IPS-20b (cell line): ENCODE measurements around the gene CEP131.
"Not testable (repeated sequence)": the region's sequence is repeated elsewhere in the genome, so short reads cannot be mapped to it uniquely, and the experiment has no call there.

Source experiments
- H3K27ac ChIP-seq: one replicate; pipeline ENCODE4 v1.5.1; 2013; ENCODE audit warnings: low read length
- H3K27me3 ChIP-seq: 2 replicates; pipeline ENCODE4 v1.6.1; 2013; ENCODE audit warnings: mild to moderate bottlenecking, low read length, inconsistent platforms; ENCODE audit not compliant: insufficient read depth
- H3K36me3 ChIP-seq: 2 replicates; pipeline ENCODE4 v1.6.1; 2013; ENCODE audit warnings: low read depth, mild to moderate bottlenecking, inconsistent platforms, low read length, moderate library complexity; ENCODE audit not compliant: insufficient read depth
- H3K4me1 ChIP-seq: 2 replicates; pipeline ENCODE4 v1.6.1; 2013; ENCODE audit warnings: mild to moderate bottlenecking, control low read depth, inconsistent platforms, low read length, moderate library complexity; ENCODE audit not compliant: insufficient read depth
- H3K4me3 ChIP-seq: 2 replicates; pipeline ENCODE4 v1.5.1; 2013; ENCODE audit warnings: mild to moderate bottlenecking, low read length, inconsistent platforms
- H3K9ac ChIP-seq: 2 replicates; pipeline ENCODE4 v1.6.1; 2013; ENCODE audit warnings: low read depth, mild to moderate bottlenecking, inconsistent platforms, low read length, moderate library complexity
- H3K9me3 ChIP-seq: 2 replicates; pipeline ENCODE4 v1.6.1; 2013; ENCODE audit warnings: mild to moderate bottlenecking, low read depth, low read length, inconsistent platforms; ENCODE audit not compliant: insufficient read depth

Gene CEP131

GRCh38 chr17:81156866-81157805, 65.6 kb downstream of the CEP131 start:
- H3K4me1 ChIP-seq, result no peaks in the 10 kb centered on the region
- H3K27ac ChIP-seq, result no peak overlapping the region
- no peak overlapping the region for H3K9ac ChIP-seq

GRCh38 chr17:81154961-81155360, 67.8 kb downstream of the CEP131 start:
- Histone ChIP-seq H3K36me3 (no peaks in the 10 kb centered on the region), H3K9me3 (no peaks in the 10 kb centered on the region), H3K4me1 (no peaks in the 10 kb centered on the region), H3K27me3 (no peaks in the 10 kb centered on the region), H3K4me3 (no peak overlapping the region), H3K9ac (no peak overlapping the region), H3K27ac (no peak overlapping the region)

More at GRCh38 chr17:81156866-81157805, 65.6 kb downstream of the CEP131 start:
- no peak overlapping the region for H3K4me3 ChIP-seq
- no peaks in the 10 kb centered on the region for H3K9me3 ChIP-seq
- H3K36me3 ChIP-seq, result no peaks in the 10 kb centered on the region
- no peaks in the 10 kb centered on the region for H3K27me3 ChIP-seq

DNA sequence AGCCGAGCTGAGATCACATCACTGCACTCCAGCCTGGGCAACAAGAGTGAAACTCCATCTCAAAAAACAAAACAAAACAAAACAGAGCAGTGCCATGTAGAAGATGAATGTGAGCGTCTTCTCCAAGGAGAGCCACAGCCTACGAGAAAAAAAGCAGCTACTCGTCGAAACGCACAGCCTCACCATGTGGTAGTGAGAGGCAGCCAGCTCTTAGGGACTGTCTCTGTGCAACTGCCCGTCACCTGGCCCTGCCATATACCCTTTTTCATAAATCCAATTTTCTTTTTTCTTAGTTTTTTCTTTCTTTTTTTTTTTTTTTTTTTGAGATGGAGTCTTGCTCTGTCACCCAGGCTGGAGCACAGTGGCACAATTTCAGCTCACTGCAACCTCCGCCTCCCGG, 68.7 kb downstream of the CEP131 start:
- not testable (repeated sequence) for H3K4me3 ChIP-seq, H3K4me1 ChIP-seq, H3K36me3 ChIP-seq, H3K27me3 ChIP-seq, H3K9ac ChIP-seq, H3K27ac ChIP-seq, H3K9me3 ChIP-seq

GRCh38 chr17:81153340-81153803, 69.4 kb downstream of the CEP131 start:
- H3K27ac ChIP-seq, result no peak overlapping the region
- H3K9ac ChIP-seq, result no peak overlapping the region
- no peak overlapping the region for H3K4me3 ChIP-seq
- no peaks in the 10 kb centered on the region for H3K4me1 ChIP-seq
- H3K36me3 ChIP-seq, result no peaks in the 10 kb centered on the region
- no peaks in the 10 kb centered on the region for H3K9me3 ChIP-seq
- no peaks in the 10 kb centered on the region for H3K27me3 ChIP-seq

DNA sequence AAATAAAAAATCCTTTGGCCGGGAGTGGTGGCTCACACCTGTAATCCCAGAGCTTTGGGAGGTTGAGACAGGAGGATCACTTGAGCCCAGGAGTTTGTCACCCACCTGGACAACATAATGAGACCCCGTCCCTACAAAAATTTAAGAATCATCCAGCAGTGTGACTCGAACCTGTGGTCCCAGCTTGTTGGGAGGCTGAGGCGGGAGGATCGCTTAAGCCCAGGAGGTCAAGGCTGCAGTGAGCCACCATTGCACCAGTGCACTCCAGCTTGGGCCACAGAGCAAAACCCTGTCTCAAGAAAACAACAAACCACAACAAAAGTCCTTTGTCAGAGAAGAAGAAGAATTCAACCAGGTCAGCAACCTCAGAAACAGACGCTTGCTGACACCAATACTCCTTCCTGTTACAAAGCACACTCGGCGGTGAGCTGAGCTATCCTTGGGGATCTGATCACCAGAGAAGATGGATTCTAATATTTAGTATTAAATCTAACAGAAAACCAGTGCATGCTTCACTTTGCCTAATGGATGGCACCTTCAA, 70.4 kb downstream of the CEP131 start:
- no peak overlapping the region for H3K27ac ChIP-seq
- H3K4me3 ChIP-seq, result no peak overlapping the region
- no peaks in the 10 kb centered on the region for H3K36me3 ChIP-seq
- no peaks in the 10 kb centered on the region for H3K4me1 ChIP-seq
- H3K9ac ChIP-seq, result no peak overlapping the region
- H3K27me3 ChIP-seq, result no peaks in the 10 kb centered on the region
- H3K9me3 ChIP-seq, result no peaks in the 10 kb centered on the region

DNA sequence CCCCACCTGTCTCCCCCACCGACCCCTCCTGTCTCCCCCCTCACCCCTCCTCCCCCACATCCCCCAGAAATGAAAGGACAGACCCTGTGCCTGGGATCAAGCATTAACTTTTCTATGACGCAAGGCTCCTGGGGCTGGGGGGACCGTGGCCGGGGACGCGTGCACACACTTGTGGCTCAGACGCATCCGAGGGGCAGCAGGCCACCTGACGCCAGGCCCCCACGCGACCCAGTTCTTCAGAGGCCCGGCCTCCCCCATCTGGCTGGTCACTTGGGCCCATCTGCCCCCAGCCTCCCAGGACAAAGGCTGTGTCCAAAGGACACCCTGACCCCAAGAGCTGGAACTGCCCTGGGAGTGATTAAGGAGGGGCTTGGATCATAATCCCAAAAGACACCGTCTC, 71.5 kb downstream of the CEP131 start:
- Histone ChIP-seq H3K4me1 (no peaks in the 10 kb centered on the region), H3K27ac (no peak overlapping the region), H3K4me3 (no peak overlapping the region), H3K27me3 (no peaks in the 10 kb centered on the region), H3K9me3 (no peaks in the 10 kb centered on the region), H3K9ac (no peak overlapping the region), H3K36me3 (no peaks in the 10 kb centered on the region)

DNA sequence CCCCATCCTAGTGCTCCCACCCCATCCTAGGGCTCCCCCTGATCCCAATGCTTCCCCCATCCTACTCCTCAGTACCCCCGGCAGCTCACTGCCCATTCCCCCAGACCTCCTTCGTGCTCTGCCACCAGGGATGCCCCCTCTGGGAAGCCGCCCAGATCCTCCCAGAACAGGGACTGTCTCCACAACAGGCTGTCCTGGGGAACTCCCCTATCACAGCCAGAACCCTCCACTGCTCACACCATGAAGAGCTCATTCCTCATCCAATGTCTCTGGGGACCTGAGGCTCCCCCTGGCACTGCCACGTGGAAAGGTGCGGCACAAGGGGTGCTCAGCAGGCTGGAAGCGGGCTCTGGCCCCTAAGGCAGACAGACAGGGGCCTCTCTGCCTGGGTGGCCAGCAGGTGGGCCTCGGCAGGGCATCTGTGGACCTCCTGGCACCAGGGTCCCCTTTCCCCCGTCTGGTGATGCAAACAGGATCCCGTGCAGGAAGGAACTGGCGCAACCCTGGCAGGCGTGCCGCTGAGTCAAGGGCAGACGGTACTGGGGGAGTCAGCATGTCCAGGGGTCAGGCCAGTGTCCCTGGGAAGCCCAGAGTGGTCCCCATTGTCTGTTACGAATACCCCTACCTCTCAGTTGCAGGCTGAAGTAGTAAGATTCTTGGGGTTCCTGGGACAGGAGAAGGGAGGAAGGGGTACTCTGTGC, 72.2 kb downstream of the CEP131 start:
- H3K4me1 ChIP-seq, result no peaks in the 10 kb centered on the region
- H3K27me3 ChIP-seq, result no peaks in the 10 kb centered on the region
- no peak overlapping the region for H3K27ac ChIP-seq
- no peak overlapping the region for H3K9ac ChIP-seq
- no peaks in the 10 kb centered on the region for H3K36me3 ChIP-seq
- H3K4me3 ChIP-seq, result no peak overlapping the region
- no peaks in the 10 kb centered on the region for H3K9me3 ChIP-seq

DNA sequence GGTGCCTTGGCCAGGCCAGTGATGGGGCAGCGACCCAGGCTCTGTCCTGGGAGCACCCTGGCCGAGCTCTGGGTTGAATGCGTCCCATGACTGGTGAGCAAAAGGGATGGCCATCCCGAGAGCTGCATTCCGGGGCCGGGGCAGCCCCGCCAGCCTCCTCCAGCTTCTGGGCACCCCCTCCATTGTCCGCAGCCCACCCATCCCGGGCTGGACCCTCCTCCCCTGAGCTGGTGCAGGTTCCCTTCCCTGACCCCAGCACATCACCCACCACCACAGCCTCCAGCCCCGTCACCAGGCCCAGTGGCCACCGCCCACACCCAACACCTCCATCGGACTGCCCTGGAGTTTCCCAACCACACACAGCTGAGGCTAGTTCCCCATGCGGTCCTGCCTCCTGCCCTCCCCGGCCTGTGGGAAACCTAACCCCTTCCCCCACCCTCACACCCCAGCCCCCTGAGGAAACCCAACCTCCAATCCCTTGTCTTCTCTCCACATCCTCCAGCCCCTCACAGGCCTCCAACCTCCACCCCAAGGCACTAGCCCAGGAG, 73.7 kb downstream of the CEP131 start:
- no peak overlapping the region for H3K27ac ChIP-seq
- H3K9ac ChIP-seq, result no peak overlapping the region
- no peak overlapping the region for H3K4me3 ChIP-seq
- no peaks in the 10 kb centered on the region for H3K36me3 ChIP-seq
- H3K4me1 ChIP-seq, result no peaks in the 10 kb centered on the region
- H3K9me3 ChIP-seq, result no peaks in the 10 kb centered on the region
- no peaks in the 10 kb centered on the region for H3K27me3 ChIP-seq

DNA sequence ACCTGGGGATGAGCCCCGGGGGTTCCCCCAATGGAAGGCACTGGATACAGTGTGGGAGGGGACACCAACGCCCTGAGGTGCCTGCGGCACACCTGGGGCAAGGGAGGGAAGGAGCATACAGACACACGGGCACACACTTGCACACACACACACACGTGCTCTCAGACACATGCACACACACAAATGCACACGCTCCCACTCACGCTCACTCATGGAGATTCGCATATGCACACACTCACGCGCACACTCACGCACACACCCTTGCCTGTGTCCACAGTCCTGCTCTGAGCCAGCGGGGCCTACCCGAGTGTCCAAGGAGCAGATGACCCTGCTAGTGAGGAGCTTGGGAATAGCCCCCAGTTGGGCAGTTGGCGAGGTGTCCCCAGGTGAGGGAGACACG, 74.2 kb downstream of the CEP131 start:
- H3K4me1 ChIP-seq, result no peaks in the 10 kb centered on the region
- H3K27me3 ChIP-seq, result no peaks in the 10 kb centered on the region
- no peaks in the 10 kb centered on the region for H3K36me3 ChIP-seq
- no peak overlapping the region for H3K27ac ChIP-seq
- no peak overlapping the region for H3K9ac ChIP-seq
- H3K9me3 ChIP-seq, result no peaks in the 10 kb centered on the region
- no peak overlapping the region for H3K4me3 ChIP-seq

DNA sequence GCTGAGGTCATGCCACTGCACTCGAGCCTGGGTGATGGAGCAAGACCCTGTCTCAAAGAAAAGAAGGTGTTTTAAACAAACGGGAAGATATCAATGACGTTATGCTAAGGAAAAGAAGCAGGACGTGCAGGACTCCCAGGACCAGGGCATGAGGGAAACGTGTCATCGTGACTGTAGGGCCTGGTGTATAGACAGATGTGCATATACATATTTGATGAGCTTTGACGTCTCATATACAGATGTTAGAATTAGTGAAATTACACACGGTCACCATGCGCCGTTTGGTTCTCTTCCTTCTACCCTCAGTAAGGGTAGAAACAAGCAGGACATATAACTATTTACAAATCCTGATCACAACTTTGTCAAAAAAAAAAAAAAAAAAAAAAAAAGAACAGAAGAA, 75.1 kb downstream of the CEP131 start:
- H3K4me3 ChIP-seq, result no peak overlapping the region
- no peaks in the 10 kb centered on the region for H3K9me3 ChIP-seq
- no peaks in the 10 kb centered on the region for H3K36me3 ChIP-seq
- H3K4me1 ChIP-seq, result no peaks in the 10 kb centered on the region
- no peak overlapping the region for H3K9ac ChIP-seq
- H3K27ac ChIP-seq, result no peak overlapping the region
- no peaks in the 10 kb centered on the region for H3K27me3 ChIP-seq

- not testable (repeated sequence) for H3K4me1 ChIP-seq, H3K27me3 ChIP-seq, H3K9me3 ChIP-seq, H3K36me3 ChIP-seq, H3K4me3 ChIP-seq, H3K9ac ChIP-seq, H3K27ac ChIP-seq
These were observed 76.6 kb downstream of the CEP131 start for GRCh38 chr17:81146208-81146607.
